ENCODE measurements around the gene CCDC146.
"Not testable (repeated sequence)": the region's sequence is repeated elsewhere in the genome, so short reads cannot be mapped to it uniquely, and the experiment has no call there.

Gene CCDC146

GRCh38 chr7:77244222-77244934 lies 122.0 kb downstream of the CCDC146 start:
- DNase-seq (ENCODE audit: low read depth in 4 of 4, low spot score in 1 of 4), result no peak

GRCh38 chr7:77245015-77245755 lies 122.8 kb downstream of the CCDC146 start:
- DNase-seq (ENCODE audit: low read depth in 4 of 4, low spot score in 1 of 4), result no peak

- DNase-seq (ENCODE audit: low read depth in 4 of 4, low spot score in 1 of 4), result no peak
Observed at GRCh38 chr7:77246026-77246640, 123.7 kb downstream of the CCDC146 start.

- DNase-seq (ENCODE audit: low read depth in 4 of 4, low spot score in 1 of 4), result peak; percentile 82 to 86 (median 85)
Observed at GRCh38 chr7:77247206-77247850, 124.9 kb downstream of the CCDC146 start.

- DNase-seq (ENCODE audit: low read depth in 4 of 4, low spot score in 1 of 4), result no peak
Observed at GRCh38 chr7:77248154-77248553, 125.7 kb downstream of the CCDC146 start.

GRCh38 chr7:77252506-77252905 lies 130.1 kb downstream of the CCDC146 start:
- no peak for DNase-seq (ENCODE audit: low read depth in 4 of 4, low spot score in 1 of 4)

GRCh38 chr7:77253151-77253550 lies 130.7 kb downstream of the CCDC146 start:
- no peak for DNase-seq (ENCODE audit: low read depth in 4 of 4, low spot score in 1 of 4)

GRCh38 chr7:77254429-77254828 lies 132.0 kb downstream of the CCDC146 start:
- no peak for DNase-seq (ENCODE audit: low read depth in 4 of 4, low spot score in 1 of 4)

GRCh38 chr7:77254915-77255314 lies 132.5 kb downstream of the CCDC146 start:
- no peak for DNase-seq (ENCODE audit: low read depth in 4 of 4, low spot score in 1 of 4)

- no peak for DNase-seq (ENCODE audit: low read depth in 4 of 4, low spot score in 1 of 4)
Observed at GRCh38 chr7:77258014-77258413, 135.6 kb downstream of the CCDC146 start.

GRCh38 chr7:77258593-77258992 lies 136.2 kb downstream of the CCDC146 start:
- DNase-seq (ENCODE audit: low read depth in 4 of 4, low spot score in 1 of 4), result no peak

- no peak for DNase-seq (ENCODE audit: low read depth in 4 of 4, low spot score in 1 of 4)
Observed at GRCh38 chr7:77262316-77262715, 139.9 kb downstream of the CCDC146 start.

- DNase-seq (ENCODE audit: low read depth in 4 of 4, low spot score in 1 of 4), result no peak
Observed at GRCh38 chr7:77265666-77266065, 143.3 kb downstream of the CCDC146 start.

- no peak for DNase-seq (ENCODE audit: low read depth in 4 of 4, low spot score in 1 of 4)
Observed at GRCh38 chr7:77266291-77266794, 143.9 kb downstream of the CCDC146 start.

- no peak for DNase-seq (ENCODE audit: low read depth in 4 of 4, low spot score in 1 of 4)
Observed at GRCh38 chr7:77269360-77270093, 147.1 kb downstream of the CCDC146 start.

- DNase-seq (ENCODE audit: low read depth in 4 of 4, low spot score in 1 of 4), result no peak
Observed at GRCh38 chr7:77270094-77270480, 147.7 kb downstream of the CCDC146 start.

GRCh38 chr7:77271766-77272165 lies 149.4 kb downstream of the CCDC146 start:
- DNase-seq (ENCODE audit: low read depth in 4 of 4, low spot score in 1 of 4), result no peak

GRCh38 chr7:77275663-77276062 lies 153.2 kb downstream of the CCDC146 start:
- DNase-seq (ENCODE audit: low read depth in 4 of 4, low spot score in 1 of 4), result not testable (repeated sequence)

GRCh38 chr7:77276120-77276519 lies 153.7 kb downstream of the CCDC146 start:
- no peak for DNase-seq (ENCODE audit: low read depth in 4 of 4, low spot score in 1 of 4)

GRCh38 chr7:77281780-77282478 lies 159.5 kb downstream of the CCDC146 start:
- no peak for DNase-seq (ENCODE audit: low read depth in 4 of 4, low spot score in 1 of 4)
